ENCODE results near the gene FBRS.
"Not testable (repeated sequence)": the region's sequence is repeated elsewhere in the genome, so short reads cannot be mapped to it uniquely, and the experiment has no call there.

The FBRS gene

DNA sequence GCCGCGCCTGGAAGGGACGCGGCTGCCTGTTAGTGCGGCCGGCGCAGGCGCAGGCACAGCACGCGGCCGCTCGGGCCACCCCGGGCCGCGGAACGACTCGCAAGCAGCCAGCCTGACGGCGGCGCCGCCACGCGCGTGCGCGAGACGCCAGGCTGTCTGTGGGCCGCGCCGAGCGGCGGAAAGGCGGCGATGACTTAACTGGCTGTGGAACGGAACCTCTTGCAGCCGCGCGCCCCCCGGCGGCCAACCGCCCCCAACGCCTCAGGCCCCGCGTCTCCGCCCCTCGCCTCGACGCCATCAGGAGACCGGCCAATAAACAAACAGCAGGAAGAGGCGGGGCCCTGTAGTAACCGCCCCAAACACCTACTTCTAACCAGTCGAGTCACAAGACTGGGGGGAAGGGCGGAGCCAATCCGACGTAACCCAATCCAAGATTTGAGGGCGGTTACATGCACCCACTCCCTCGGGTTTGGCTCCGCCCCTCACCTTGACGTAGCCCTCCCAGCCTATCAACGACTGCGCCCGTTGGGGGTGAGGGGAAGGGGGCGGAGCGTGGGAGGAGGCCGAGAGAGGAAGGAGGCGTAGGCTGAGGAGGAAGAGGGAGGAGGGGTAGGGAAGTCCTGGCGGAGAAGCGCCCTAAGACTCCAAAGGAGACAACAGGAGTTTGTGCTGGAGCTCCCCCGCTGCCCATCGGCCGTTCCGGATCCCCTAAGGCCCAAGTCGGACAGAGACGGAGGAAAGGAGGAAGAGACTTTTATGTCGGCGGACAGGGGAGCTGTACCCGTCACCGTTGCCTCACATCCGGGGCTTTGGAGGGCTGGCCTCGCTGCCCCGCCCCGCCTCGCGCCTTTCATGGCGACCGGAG, at the start of gene FBRS:
FBRS (plus strand) TSS at position 566 of the 865 bp plus-strand sequence. CDS start 1,088 bp downstream, outside the sequence.
- DNase-seq (ENCODE audit: insufficient read length, low spot score) (peak; percentile 98), FAIRE-seq (peak; percentile 97)

DNA sequence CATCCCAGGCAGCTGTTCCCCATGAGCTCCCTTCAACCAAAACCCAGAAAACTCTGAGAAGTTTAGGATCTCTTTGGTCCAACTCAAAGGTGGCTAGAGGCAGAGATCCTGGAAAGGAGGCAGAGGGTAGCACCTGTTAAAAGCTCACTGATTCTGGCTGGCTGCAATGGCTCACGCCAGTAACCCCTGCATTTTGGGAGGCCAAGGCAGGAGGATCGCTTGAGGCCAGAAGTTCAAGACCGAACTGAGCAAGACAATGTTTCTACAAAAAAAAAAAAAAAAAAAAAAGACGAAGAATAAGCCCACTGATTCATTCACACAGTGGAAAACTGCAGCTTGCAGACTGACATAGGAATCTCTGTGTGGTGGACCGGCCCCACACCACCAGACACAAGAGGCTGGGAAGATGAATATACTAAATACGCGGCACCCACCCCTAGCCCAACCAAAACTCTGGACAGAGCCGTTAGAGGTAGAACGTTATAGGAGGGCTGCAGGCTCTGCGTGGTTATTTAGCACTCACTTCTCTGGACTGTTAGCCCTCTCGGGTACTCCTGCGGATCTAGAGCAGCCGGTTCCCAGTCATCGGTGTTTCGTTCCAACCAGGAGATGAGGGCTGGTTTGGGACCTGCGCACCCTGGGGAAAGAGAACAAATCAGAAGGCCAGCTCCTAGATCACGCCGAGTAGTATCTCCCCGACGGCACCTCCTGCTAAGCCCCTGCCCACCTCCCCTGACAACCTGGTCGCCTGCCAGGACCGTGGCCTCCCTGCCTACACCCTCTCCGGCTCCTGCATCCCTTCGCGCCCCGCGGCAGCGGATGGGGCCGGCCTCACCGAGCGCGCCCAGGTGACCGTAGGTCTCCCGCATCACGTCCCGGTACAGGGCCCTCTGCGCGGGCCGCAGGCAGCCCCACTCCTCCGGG, 49.0 kb upstream of the FBRS start:
- FAIRE-seq, result no peak

DNA sequence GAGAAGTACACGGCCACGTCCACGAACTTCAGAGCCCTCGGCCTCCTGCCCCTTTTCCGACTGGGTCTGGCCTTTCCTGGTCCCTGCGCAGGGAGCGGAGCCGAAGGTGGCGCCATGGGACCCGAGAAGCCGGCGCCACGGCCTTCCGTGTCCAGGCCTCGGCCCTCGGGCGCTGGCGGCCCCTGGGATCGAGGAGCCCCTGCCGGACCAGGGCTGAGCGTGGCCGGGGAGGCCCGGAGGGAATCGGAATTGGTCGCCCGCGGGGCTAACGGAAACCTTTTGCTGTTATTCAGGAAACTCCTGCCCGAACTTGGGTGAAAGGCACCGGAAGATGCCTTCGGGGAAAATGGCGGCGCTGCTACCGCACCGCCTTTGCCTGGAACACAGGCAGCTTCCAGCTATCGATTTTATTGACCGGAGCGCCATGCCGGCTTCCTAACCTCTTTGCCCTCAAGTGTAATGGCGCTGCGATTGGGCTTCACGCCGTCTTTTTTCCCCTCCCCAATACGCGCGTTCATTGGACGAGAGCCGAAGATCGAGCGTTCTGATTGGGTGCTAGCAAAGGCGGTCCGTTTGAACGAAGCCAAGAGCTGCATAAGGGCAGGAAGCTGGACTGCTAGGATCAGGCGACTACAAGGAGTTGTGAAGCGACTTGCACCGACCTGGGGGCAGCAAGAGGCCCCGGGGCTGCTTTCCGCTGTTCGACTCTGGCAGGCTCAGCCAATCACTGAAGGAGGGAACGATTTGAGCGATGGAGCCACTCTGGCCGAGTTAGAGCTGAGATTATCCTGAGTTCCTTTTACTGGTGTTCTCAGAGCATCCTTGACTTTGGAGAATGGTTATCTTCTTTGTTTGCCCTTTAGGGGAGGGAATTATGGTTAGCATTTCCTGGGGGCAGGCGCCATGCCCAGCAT, 48.0 kb upstream of the FBRS start, which contains the start of gene ZNF689:
ZNF689 (minus strand) TSS at position 464 of the 914 bp plus-strand sequence; CDS start at position 116, 348 bp downstream.
- peak; percentile 97 for DNase-seq (ENCODE audit: insufficient read length, low spot score)
- FAIRE-seq, result peak; percentile 16

More for the DNA sequence above, 49.0 kb upstream of the FBRS start:
- DNase-seq (ENCODE audit: insufficient read length, low spot score), result peak; percentile 37

DNA sequence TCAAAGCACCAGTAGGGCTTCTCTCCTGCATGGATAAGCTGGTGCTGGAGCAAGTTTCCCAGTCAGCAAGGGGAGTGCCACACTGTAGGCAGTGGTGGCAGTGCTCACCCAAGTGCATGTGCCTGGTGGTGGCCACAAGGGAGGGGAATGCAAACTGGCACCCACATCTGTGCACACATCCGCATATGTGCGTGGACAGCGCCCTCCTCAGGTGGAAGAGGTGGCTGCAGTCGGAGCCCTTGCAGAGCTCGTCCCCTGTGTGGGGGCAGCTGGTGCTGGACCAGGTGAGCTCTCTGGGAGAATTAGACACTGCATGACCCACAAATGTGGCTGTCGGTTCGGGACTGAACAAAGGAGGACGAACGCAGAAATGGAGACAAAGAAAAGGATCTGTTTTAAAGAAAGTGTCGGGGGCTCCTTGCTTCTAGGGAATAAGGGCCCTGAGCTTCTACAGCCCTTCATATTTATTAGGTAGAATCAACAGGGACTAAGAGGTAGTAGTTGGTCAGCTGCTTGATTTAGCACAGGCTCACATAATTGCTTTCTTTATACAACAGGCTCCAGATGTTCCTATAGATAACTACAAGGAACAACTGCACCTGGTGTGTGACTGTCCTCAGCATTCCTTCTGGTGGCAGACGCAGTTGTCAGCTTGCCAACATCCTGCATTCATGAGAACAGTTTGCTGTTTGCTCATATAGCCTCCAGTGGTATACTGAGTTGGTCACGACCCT, 42.7 kb upstream of the FBRS start:
- FAIRE-seq (no peak), DNase-seq (ENCODE audit: insufficient read length, low spot score) (peak; percentile 61)

DNA sequence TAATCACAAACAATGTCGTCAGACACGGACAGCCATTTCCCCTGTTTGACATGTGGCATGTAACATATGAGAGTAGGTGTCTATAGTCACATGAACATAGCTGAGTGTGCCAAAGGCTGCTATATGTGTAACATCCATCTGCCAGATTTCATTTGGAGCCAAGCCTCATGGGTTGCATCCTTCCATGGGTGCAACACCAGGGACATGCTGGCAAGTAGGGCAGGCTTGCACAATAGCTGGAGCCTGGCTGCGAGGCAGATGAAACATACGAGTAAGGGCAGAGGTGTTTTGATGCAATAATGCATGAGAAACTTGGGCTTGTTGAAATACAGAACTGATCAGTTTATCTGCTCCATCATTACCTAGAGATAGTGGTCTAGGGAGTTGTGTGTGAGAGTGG, 39.0 kb upstream of the FBRS start:
- DNase-seq (ENCODE audit: insufficient read length, low spot score) (no peak), FAIRE-seq (no peak)

DNA sequence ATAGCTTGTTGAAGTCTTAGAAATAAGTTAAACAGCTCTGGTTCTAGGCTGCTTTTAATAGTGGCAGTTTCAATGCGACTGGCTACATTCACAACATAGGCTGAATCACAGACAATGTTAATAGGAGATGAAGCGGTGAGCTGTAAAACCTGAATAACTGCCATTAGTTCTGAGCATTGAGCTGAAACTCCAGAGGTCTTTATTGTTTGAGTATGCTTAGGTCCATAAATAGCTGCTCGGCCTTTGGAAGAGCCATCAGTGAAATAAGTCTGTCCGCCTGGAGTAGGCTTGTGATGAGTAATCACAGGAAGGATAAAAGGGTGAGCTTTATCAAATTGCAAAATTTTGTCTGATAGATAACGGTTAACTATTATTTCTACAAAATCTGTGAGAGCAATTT, 38.6 kb upstream of the FBRS start:
- no peak for FAIRE-seq
- no peak for DNase-seq (ENCODE audit: insufficient read length, low spot score)

DNA sequence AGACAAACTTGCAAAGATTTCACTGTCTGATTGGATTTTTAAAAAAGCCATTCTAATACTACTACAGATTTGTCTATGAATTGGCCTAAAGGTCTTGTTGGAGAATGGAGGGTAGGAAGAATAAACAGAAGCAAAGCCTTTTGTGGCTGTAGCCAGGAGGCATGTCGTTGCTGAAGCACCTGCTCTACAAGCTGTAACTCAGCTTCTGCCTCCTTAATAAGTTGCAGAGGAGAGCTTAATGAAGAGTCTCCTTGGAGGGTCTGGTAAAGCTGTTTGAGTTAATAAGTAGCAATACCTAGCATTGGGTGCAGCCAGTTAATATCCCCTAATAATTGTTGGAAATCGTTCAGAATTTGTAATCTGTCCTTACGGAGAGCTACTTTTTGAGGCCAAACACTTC, 38.1 kb upstream of the FBRS start:
- FAIRE-seq (no peak), DNase-seq (ENCODE audit: insufficient read length, low spot score) (no peak)

DNA sequence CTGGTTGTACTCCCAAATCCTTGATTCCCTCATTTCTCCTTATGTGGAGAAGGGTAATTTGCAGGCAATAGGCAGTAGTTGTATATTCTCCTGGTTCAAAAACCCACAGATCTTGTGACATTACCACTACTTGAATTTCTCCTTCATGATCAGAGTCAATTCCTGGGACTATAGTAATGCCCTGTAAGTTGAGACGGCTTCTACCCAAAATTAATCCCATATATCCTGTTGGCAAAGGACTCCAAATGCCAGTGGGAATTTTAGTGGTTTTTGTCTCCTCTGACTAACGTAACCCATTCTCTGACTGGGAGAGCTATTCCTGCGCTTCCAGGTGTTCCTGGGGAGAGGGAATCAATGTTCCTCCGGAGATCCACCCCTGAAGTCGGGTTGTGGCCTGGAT, 36.5 kb upstream of the FBRS start:
- DNase-seq (ENCODE audit: insufficient read length, low spot score) (no peak), FAIRE-seq (no peak)

DNA sequence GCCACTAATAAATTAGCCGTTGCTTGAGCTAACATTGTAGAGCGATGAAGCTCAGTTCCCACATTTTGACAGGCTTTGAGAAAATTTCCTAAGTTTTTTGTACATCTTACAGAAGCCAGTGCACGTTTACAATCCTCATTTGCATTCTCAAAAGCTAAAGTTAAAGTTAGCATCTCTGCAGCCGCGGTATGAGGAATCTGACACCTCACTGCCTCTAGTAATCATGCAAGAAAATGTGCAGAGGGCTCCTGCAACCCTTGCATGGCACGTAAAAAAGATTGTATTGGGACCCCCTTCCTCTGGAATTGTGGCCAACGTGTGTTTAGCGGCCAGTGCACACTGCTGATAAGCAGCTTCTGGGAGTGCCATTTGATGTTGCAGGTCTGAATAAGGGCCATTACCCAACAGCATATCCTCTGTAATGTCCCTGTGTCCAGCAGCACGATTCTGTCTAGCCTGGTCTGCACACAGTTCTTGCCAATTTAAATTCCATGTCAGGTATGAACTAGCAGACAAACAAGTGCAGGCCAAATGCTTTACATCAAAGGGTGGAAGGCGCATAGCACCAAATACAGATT, 35.7 kb upstream of the FBRS start:
- DNase-seq (ENCODE audit: insufficient read length, low spot score) (no peak), FAIRE-seq (no peak)

DNA sequence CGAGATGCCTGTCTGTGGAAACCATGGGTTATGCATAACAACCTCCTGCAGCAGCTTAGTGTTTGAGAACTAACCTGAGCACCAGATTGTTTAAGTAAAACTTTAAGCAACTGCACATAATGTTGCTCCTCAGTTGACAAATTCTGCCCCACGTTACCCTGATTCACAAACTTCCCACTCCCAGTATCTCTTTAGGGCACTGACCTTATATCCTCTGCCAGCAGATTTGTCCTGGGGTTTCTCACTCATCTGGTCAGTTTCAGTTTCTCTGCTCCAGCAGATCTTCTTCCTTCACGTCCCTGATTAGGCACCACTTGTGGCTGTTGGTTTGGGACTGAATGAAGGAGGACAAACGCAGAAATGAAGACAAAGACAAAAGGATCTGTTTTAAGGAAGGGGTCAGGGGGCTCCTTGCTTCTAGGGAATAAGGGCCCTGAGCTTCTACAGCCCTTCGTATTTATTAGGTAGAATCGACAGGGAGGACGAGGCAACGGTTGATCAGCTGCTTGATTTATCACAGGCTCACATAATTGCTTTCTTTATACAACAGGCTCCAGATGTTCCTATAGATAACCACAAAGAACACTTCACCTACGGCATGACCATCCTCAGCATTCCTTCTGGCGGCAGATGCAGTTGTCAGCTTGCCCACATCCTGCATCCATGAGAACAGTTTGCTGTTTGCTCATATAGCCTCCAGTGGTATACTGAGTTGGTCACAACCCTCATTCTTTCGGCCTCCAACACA, 34.5 kb upstream of the FBRS start:
- FAIRE-seq, result no peak
- no peak for DNase-seq (ENCODE audit: insufficient read length, low spot score)

DNA sequence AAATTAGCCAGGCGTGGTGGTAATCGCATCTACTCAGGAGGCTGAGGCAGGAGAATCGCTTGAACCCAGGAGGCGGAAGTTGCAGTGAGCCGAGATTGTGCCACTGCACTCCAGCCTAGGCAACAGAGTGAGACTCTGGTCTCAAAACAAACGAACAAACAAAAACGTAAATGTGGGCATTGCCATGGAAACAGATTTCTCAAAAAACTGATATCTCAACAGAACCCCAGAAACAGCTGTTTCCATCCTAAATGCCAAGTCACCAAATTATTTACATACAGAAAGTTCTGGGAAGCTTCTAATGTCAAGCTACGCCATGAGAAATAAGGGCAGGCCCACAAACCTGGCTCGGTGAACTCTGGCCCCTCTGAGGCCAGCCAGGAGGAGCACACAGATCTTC, 32.0 kb upstream of the FBRS start:
- FAIRE-seq, result no peak
- no peak for DNase-seq (ENCODE audit: insufficient read length, low spot score)

DNA sequence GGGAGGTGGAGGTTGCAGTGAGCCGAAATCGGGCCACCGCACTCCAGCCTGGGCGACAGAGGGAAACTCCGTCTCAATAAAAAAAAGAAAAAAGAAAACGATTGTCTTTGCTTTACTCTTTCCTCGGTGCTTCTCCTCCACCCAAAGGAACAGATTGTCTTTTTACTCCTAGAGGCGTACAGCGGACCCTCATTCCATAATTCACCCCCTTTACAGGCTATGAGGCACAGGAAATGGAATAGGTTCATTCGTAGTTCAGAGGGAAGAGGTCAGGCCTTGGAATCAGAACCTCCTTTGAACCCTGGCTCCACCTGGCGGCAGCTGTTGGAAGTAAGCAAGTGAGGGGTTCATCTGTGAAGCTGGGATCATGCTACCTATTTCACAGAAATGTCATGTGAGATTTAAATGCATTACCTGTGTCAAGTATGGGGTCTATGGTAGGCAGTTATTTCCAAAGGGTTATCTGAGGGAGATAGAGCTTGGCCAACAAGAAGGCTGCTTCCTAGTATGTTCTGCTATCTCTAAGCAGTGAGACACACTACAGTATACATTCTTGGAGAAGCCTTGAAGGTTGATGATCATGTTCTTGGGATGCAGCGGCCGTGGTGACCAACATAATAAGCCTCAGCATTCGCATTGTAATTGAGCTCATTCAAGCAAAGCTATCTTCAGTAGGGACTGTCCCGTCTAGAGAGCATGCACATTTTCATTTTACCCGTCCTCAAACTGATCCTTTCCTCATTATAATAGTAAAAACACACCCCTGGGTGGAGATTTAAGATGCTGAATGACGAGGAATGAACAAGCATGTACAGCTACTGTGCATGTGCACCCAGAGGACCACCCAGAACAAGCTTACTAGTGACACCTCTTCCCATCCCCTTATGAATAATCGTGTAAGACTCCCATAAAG, 29.3 kb upstream of the FBRS start:
- DNase-seq (ENCODE audit: insufficient read length, low spot score) (peak; percentile 70), FAIRE-seq (no peak)

DNA sequence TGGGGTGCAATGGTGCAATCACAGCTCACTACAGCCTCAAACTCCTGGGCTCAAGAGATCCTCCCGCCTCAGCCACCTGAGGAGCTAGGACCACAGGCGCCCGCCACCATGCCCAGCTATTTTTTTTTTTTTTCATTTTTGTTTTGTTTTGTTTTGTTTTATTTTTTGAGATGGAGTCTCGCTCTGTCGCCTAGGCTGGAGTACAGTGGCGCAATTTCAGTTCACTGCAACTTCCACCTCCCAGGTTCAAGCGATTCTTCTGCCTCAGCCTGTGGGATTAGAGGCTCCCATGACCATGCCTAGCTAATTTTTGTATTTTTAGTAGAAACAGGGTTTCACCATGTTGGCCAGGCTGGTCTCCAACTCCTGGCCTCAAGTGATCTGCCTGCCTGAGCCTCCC, 25.8 kb upstream of the FBRS start:
- not testable (repeated sequence) for FAIRE-seq; DNase-seq (ENCODE audit: insufficient read length, low spot score)

DNA sequence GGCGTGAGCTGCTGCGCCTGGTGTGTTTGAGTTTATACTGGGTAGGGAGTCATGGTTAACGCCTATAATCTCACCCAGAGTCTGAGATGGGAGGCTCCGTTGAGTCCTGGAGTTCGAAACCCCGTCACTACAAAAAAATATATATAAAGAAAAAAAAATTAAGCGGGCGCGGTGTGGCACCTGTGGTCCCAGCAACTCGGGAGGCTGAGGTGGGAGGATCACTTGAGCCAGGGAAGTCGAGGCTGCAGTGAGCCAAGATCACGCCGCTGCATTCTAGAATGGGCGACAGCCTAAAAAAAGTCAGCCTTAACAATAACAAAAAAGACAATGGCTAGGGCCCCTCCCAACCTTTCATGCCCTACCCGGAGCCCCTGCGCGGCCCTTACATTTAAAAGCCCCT, 24.7 kb upstream of the FBRS start:
- FAIRE-seq (no peak), DNase-seq (ENCODE audit: insufficient read length, low spot score) (no peak)

DNA sequence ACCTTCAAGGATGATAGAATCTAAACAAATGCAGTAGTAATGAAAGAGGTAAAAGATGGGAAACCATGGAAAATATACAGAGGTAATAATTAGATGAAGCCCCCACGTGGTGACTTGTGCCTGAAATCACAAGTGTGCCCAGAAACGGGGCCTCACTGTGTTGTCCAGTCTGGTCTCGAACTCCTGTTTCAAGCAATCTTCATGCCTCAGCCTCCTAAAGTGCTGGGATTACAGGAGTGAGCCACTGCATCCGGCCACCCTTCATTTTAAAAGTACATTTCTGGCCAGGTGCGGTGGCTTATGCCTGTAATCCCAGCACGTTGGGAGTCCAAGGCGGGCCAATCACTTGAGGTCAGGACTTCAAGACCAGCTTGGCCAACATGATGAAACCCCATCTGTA, 21.6 kb upstream of the FBRS start:
- DNase-seq (ENCODE audit: insufficient read length, low spot score), result no peak
- FAIRE-seq, result no peak

DNA sequence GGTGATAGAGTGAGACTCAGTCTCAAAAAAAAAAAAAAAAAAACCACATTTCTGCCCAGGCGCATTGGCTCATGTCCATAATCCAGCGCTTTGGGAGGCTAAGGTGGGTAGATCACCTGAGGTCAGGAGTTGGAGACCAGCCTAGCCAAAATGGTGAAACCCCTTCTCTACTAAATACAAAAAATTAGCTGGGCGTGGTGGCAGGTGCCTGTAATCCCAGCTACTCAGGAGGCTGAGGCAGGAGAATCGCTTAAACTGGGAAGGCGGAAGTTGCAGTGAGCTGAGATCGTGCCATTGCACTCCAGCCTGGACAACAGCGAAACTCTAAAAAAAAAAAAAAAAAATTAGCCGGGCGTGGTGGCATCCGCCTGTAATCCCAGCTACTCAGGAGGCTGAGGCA, 21.1 kb upstream of the FBRS start:
- DNase-seq (ENCODE audit: insufficient read length, low spot score); FAIRE-seq: not testable (repeated sequence)

DNA sequence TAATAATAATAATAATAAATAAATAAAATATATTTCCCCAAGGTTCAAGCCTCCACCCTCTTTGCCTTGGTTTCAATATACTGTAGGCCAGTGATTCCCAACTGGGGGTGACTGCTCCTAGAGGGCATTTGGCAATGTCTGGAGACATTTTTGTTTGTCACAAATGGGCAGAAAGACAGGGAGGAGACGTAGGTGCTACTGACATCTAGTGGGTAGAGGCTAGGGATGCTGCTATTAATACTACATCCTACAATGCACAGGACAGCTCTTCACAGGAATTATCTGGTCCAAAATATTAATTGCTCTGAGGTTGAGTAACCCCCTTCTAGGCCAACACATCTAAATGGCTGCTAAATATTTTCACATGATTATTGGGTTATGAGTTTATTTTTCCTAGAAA, 20.3 kb upstream of the FBRS start:
- no peak for DNase-seq (ENCODE audit: insufficient read length, low spot score)
- FAIRE-seq, result no peak

All from HTR-8/SVneo (cell line).